HL-60 (cell line): Measurements from ENCODE around the gene UBR2.

Source experiments
- CTCF ChIP-seq: IDR thresholded peaks from one replicate; pipeline ENCODE4 v1.5.1; 2011; ENCODE audit warnings: low read length, control low read depth, inconsistent platforms; ENCODE audit not compliant: insufficient read depth
- GABPA ChIP-seq: IDR thresholded peaks from 2 replicates; pipeline ENCODE4 v1.6.1; 2012; ENCODE audit warnings: low read depth
- POLR2AphosphoS5 ChIP-seq: IDR thresholded peaks from 2 replicates; pipeline ENCODE4 v1.6.1; 2012; ENCODE audit warnings: low read depth
- REST ChIP-seq: IDR thresholded peaks from 2 replicates; pipeline ENCODE4 v1.6.1; 2012; ENCODE audit warnings: low read depth; ENCODE audit not compliant: insufficient replicate concordance
- SPI1 ChIP-seq: IDR thresholded peaks from 2 replicates; pipeline ENCODE4 v1.6.1; 2012; ENCODE audit warnings: low read depth, mild to moderate bottlenecking, borderline replicate concordance

- no peak for TF ChIP-seq CTCF
- no peak for TF ChIP-seq POLR2AphosphoS5
- TF ChIP-seq SPI1 = no peak
- no peak for TF ChIP-seq REST
- TF ChIP-seq GABPA = no peak
Observed at GRCh38 chr6:42688281-42688680, 124.5 kb downstream of the UBR2 start.
